OCI-LY1 (cell line): ENCODE data around the gene POU4F1.

Experiments used
- EZH2 ChIP-seq: fragments of 200-600 bp; sonication (generic), shearing (Covaris generic); IDR thresholded peaks from 2 replicates; pipeline ENCODE4 v1.8.0; 2017; ENCODE audit warnings: borderline replicate concordance, mixed run types, mild to moderate bottlenecking, antibody characterized with exemption, low read length, moderate library complexity, mixed read lengths
- TF ChIP-seq, protein P1 (sequence below): fragments of 200-600 bp; sonication (generic), shearing (Covaris generic); IDR thresholded peaks from 2 replicates; pipeline ENCODE4 v1.5.1; 2017; ENCODE audit warnings: mild to moderate bottlenecking, antibody characterized with exemption, low read length, moderate library complexity, mixed read lengths

- TF ChIP-seq, protein P1, sequence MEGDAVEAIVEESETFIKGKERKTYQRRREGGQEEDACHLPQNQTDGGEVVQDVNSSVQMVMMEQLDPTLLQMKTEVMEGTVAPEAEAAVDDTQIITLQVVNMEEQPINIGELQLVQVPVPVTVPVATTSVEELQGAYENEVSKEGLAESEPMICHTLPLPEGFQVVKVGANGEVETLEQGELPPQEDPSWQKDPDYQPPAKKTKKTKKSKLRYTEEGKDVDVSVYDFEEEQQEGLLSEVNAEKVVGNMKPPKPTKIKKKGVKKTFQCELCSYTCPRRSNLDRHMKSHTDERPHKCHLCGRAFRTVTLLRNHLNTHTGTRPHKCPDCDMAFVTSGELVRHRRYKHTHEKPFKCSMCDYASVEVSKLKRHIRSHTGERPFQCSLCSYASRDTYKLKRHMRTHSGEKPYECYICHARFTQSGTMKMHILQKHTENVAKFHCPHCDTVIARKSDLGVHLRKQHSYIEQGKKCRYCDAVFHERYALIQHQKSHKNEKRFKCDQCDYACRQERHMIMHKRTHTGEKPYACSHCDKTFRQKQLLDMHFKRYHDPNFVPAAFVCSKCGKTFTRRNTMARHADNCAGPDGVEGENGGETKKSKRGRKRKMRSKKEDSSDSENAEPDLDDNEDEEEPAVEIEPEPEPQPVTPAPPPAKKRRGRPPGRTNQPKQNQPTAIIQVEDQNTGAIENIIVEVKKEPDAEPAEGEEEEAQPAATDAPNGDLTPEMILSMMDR: no peak
- TF ChIP-seq EZH2: no peak
Measured at GRCh38 chr13:78576261-78576660, 27.1 kb downstream of the POU4F1 start.
